SU-DHL-6 (cell line): ENCODE measurements around the gene DCAKD.

ENCODE experiments used
- H2AFZ ChIP-seq: fragments of 200-600 bp; sonication (generic); 2 replicates; pipeline ENCODE4 v1.6.1; 2014; ENCODE audit warnings: low read depth, mild to moderate bottlenecking, moderate library complexity, mixed read lengths, antibody characterized with exemption, low read length; ENCODE audit not compliant: severe bottlenecking
- H3F3A ChIP-seq: fragments of 200-600 bp; shearing (Covaris generic); 2 replicates; pipeline ENCODE4 v1.6.0; 2016; ENCODE audit warnings: antibody characterized with exemption, mild to moderate bottlenecking; ENCODE audit not compliant: insufficient read depth
- H3K27ac ChIP-seq: fragments of 200-600 bp; sonication (generic); 2 replicates; pipeline ENCODE4 v1.5.1; 2016; ENCODE audit warnings: low read depth, mild to moderate bottlenecking, low read length, moderate library complexity, mixed read lengths
- H3K27me3 ChIP-seq: fragments of 200-600 bp; sonication (generic), shearing (Covaris generic); 2 replicates; pipeline ENCODE4 v1.6.0; 2014; ENCODE audit warnings: mild to moderate bottlenecking, low read length
- H3K36me3 ChIP-seq: fragments of 200-600 bp; sonication (generic); 2 replicates; pipeline ENCODE4 v1.6.1; 2014; ENCODE audit warnings: mild to moderate bottlenecking, low read length, mixed read lengths
- H3K4me2 ChIP-seq: fragments of 300-600, 200-600 bp; shearing (Covaris generic), sonication (generic); 2 replicates; pipeline ENCODE4 v1.6.0; 2014; ENCODE audit warnings: low read length, low read depth, mild to moderate bottlenecking; ENCODE audit not compliant: poor library complexity, severe bottlenecking
- H3K4me3 ChIP-seq: fragments of 200-600 bp; sonication (generic); 2 replicates; pipeline ENCODE4 v1.5.1; 2014; ENCODE audit warnings: antibody characterized with exemption, low read length, mild to moderate bottlenecking, mixed read lengths; ENCODE audit not compliant: insufficient read depth, poor library complexity, severe bottlenecking
- H3K79me2 ChIP-seq: fragments of 200-600 bp; sonication (generic); 2 replicates; pipeline ENCODE4 v1.6.1; 2014; ENCODE audit warnings: mild to moderate bottlenecking, low read length, moderate library complexity; ENCODE audit not compliant: insufficient read depth
- H3K9ac ChIP-seq: fragments of 200-600 bp; sonication (generic); 2 replicates; pipeline ENCODE4 v1.7.0; 2014; ENCODE audit warnings: mild to moderate bottlenecking, low read length
- H3K9me2 ChIP-seq: fragments of 200-600 bp; sonication (generic); replicated peaks from 2 replicates; pipeline ENCODE4 v1.6.1; 2014; ENCODE audit warnings: low read length; ENCODE audit not compliant: insufficient read depth
- H3K9me3 ChIP-seq: fragments of 200-600 bp; sonication (generic); 2 replicates; pipeline ENCODE4 v1.6.1; 2014; ENCODE audit warnings: low read length, mixed read lengths; ENCODE audit not compliant: insufficient read depth
- H4K20me1 ChIP-seq: fragments of 200-600 bp; sonication (generic); 2 replicates; pipeline ENCODE4 v1.6.1; 2014; ENCODE audit warnings: low read depth, mild to moderate bottlenecking, antibody characterized with exemption, low read length, moderate library complexity, mixed read lengths
- CTCF ChIP-seq: fragments of 200-600 bp; sonication (generic); IDR thresholded peaks from one replicate; pipeline ENCODE4 v1.5.1; 2017; ENCODE audit warnings: antibody characterized with exemption, mild to moderate bottlenecking, low read length, moderate library complexity; ENCODE audit not compliant: insufficient read depth, poor library complexity, severe bottlenecking
- EZH2phosphoT487 ChIP-seq: fragments of 200-600 bp; sonication (generic), shearing (Covaris generic); conservative IDR thresholded peaks from 2 replicates; pipeline ENCODE4 v1.6.1; 2018; ENCODE audit warnings: mild to moderate bottlenecking, antibody characterized with exemption, low read length, moderate library complexity, mixed read lengths

The DCAKD gene

DNA sequence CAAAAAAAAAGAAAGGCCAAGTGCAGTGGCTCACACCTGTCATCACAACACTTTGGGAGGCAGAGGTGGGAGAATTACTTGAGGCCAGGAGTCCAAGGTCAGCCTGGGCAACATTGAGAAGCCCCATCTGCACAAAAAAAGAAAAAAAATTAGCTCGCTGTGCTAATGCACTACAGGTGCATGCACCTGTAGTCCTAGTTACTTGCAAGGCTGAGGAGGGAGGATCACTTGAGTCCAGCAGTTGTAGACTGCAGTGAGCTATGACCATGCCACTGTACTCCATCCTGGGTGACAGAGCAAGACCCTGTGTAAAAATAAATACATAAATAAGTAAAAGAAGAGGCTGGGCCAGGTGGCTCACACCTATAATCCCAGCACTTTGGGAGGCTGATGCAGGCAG is 39.7 kb downstream of the DCAKD start:
- TF ChIP-seq CTCF (no peak), EZH2phosphoT487 (no peak)
- H3K9me2 ChIP-seq: no peaks in the 10 kb centered on the region
- no peaks in the 10 kb centered on the region for H3K27me3 ChIP-seq
- no peak overlapping the region for H3K4me2 ChIP-seq
- no peak overlapping the region for H3K27ac ChIP-seq
- H3K4me3 ChIP-seq: no peak overlapping the region
- no peak overlapping the region for H2AFZ ChIP-seq
- H4K20me1 ChIP-seq: no peaks in the 10 kb centered on the region
- no peaks in the 10 kb centered on the region for H3F3A ChIP-seq
- no peaks in the 10 kb centered on the region for H3K79me2 ChIP-seq
- H3K36me3 ChIP-seq: no peaks in the 10 kb centered on the region
- H3K9me3 ChIP-seq: no peaks in the 10 kb centered on the region
- no peak overlapping the region for H3K9ac ChIP-seq

DNA sequence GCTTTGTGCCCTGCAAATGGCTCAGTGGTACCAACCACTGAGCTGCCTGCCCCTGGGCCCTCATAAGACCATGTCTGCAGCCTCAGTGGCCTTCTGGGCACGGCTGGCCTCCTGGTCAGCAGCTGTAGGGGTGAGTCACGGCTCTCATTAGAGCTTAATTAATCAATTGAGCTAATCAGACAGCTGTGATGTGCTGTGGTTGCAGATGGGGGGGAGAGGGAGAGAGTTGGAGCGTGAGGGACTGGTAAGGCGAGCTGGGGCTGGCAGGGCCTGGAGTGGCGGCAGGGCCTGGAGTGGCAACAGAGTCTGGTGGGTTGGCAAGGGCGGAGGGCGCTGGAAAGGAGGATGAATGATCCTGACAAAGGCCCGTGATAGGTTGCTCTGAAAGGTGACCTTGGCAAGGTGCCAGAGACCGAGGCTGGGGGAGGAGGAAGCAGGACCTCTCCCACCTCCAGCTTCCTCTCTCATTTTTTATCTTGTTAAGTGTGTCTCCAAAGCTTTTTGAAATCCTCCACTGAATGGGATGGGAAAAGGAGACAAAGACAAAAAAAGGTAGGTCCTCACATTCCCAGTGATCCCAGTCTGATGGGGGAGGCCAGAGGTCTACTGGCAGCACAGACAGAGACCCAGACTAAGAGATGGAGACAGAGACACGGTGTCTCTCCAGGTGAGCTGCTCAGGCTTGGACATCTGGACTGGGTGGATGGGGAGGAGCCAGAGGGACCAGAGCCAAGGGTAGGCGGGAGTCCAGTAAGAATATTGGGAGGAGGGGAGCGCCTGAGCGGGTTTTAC is 41.6 kb downstream of the DCAKD start:
- Histone ChIP-seq H3K36me3 (no peaks in the 10 kb centered on the region), H3K4me2 (no peak overlapping the region), H3K9me2 (no peaks in the 10 kb centered on the region), H3K4me3 (no peak overlapping the region), H4K20me1 (no peaks in the 10 kb centered on the region), H3K27ac (no peak overlapping the region), H2AFZ (no peak overlapping the region), H3F3A (no peaks in the 10 kb centered on the region), H3K9me3 (no peaks in the 10 kb centered on the region), H3K9ac (no peak overlapping the region), H3K27me3 (no peaks in the 10 kb centered on the region), H3K79me2 (no peaks in the 10 kb centered on the region)
- no peak for TF ChIP-seq CTCF
- TF ChIP-seq EZH2phosphoT487: no peak

DNA sequence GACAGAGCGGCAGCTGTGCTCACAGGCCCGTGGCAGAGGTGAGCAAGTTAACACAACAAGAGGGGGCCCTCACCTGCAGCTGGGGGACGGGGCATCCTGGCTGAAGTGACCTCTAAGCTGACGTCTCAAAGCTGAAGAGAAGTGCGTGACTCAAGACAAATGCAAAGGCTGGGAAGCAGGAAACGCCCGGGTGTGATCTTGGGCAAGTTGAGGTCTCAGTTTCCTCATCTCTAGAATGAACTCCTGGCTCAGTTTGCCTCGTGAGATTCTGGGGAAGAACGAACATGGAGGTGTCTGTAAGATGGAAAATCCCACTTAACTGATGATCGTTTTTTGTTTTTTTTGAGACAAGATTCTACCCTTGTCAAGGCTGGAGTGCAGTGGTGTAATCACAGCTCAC is 43.2 kb downstream of the DCAKD start:
- Histone ChIP-seq H3F3A (no peaks in the 10 kb centered on the region), H3K27ac (no peak overlapping the region), H3K9me3 (no peaks in the 10 kb centered on the region), H2AFZ (no peak overlapping the region), H3K9ac (no peak overlapping the region), H4K20me1 (no peaks in the 10 kb centered on the region), H3K79me2 (no peaks in the 10 kb centered on the region), H3K4me2 (no peak overlapping the region), H3K36me3 (no peaks in the 10 kb centered on the region), H3K27me3 (no peaks in the 10 kb centered on the region), H3K4me3 (no peak overlapping the region), H3K9me2 (no peaks in the 10 kb centered on the region)
- no peak for TF ChIP-seq CTCF
- TF ChIP-seq EZH2phosphoT487: no peak
